Stomach (tissue), 9 donors: ENCODE measurements around the gene GRHL3. TPM values are rescaled to one million over a fixed set of nuclear protein-coding genes. Genes with fewer than 3 reads are reported as not detected.

ENCODE experiments used
- DNase-seq, 2 donors: peaks; one replicate each; pipeline versions ENCODE4 v3.0.0 to v3.0.0-alpha.2; 2013 to 2019
- H3K27ac ChIP-seq, 5 donors: fragments of 200-600 bp in 4 of 5; sonication (generic) in 4 of 5; one replicate each; pipeline ENCODE4 v1.5.1; 2013 to 2019; ENCODE audit warnings: mild to moderate bottlenecking in 1 of 5, moderate library complexity in 1 of 5
- H3K27me3 ChIP-seq, 3 donors: fragments of 200-600 bp; sonication (generic); one replicate each; pipeline ENCODE4 v1.5.1; 2017 to 2019; ENCODE audit warnings: mixed run types in 1 of 3
- H3K36me3 ChIP-seq, 4 donors: fragments of 200-600 bp; sonication (generic); 1 replicate in 3 of 4; 2 replicates in 1 of 4; pipeline ENCODE4 v1.5.1; 2016 to 2019
- H3K4me1 ChIP-seq, 4 donors: fragments of 200-600 bp; sonication (generic); one replicate each; pipeline ENCODE4 v1.5.1; 2016 to 2019
- H3K4me3 ChIP-seq, 4 donors: fragments of 200-600 bp; sonication (generic) in 3 of 4; one replicate each; pipeline ENCODE4 v1.5.1; 2016 to 2019; ENCODE audit warnings: mild to moderate bottlenecking in 1 of 4
- H3K9me3 ChIP-seq, 4 donors: fragments of 200-600 bp; sonication (generic); one replicate each; pipeline ENCODE4 v1.5.1; 2016 to 2019
- EP300 ChIP-seq: sonication (generic); formaldehyde crosslinking; IDR thresholded peaks from one replicate; pipeline ENCODE4 v1.6.1; 2017; ENCODE audit warnings: antibody characterized with exemption
- POLR2A ChIP-seq, 4 donors: fragments of 450-650 bp; IDR thresholded peaks; one replicate each; pipeline ENCODE4 v1.6.1; 2016; ENCODE audit warnings: antibody characterized with exemption in 4 of 4, control low read depth in 2 of 4, mild to moderate bottlenecking in 1 of 4, moderate library complexity in 1 of 4
- POLR2AphosphoS5 ChIP-seq, 3 donors: sonication (generic); formaldehyde crosslinking; IDR thresholded peaks; one replicate each; pipeline ENCODE4 v1.6.1; 2016; ENCODE audit warnings: antibody characterized with exemption in 3 of 3
- WGBS, 5 donors: extraction: QIAGEN DNeasy Blood & Tissue Kit in 3 of 5; methylation state at CpG; one replicate each; pipeline versions ENCODE4 v1.1.5 to v1.1.7; 2013 to 2018; 5-methylcytosine and 5-hydroxymethylcytosine counted together
- intact Hi-C: fragments of 100-400 bp; cut with DNase I; formaldehyde crosslinking; loops from one replicate; pipeline ENCODE4 v1.15.1; 2023; ENCODE audit warnings: low total_unique reads
- polyA plus RNA-seq, 3 donors: library from polyadenylated mRNA; stranded (reverse); fragments of 200-250 nt; gene quantifications; one replicate each; pipeline ENCODE4 v1.2.3, GENCODE V29; 2013
- total RNA-seq, 5 donors: library from RNA; depleted of rRNA; stranded (reverse); fragments of >200 nt; gene quantifications; one replicate each; pipeline versions ENCODE4 v1.1.0 to v1.2.3, GENCODE V29; 2014 to 2016
- TF ChIP-seq, protein P1 (sequence below), 7 experiments: fragments of 450-650 bp in 4 of 7; fragments of 200-600 bp in 3 of 7; sonication (generic) in 3 of 7; IDR thresholded peaks; one replicate each; pipeline ENCODE4 v1.5.1; 2016 to 2019; ENCODE audit warnings: antibody characterized with exemption in 7 of 7, control low read depth in 2 of 7, mild to moderate bottlenecking in 1 of 7
- donor health status: healthy with polysubstance abuse.
- donor health status: Bipolar disorder and iron deficiency.
- donor health status: healthy.

Gene GRHL3
- total and polyA plus RNA-seq, 8 donors: 0.19 to 13.9 (median 0.67) TPM; not detected in 4

DNA sequence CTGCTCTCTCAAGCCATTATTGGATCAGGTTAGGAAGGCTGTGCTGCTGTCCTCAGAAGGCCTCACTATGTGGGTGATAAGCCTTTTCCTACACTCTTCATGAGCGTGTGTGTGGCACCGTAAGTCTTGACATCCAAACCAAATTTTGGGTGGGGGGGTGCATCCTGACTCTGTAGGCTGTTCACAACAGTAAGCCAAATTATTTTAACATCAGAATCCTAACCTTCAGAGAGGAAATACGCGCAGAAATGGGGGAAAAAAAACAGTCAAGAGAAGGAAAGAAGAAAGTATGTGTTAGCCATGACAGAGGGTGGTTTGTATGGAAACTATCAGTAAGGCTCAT lies 73.4 kb downstream of the GRHL3 start:
- Histone ChIP-seq H3K4me1 (peaks cover 0 to 38% (median 21%) of the 10 kb centered on the region in 4 donors), H3K36me3 (peaks cover 0 to under 1% (median 0%) of the 10 kb centered on the region in 4 donors), H3K27me3 (no peaks in the 10 kb centered on the region), H3K27ac (peak overlapping the region in 4 of 5 donors; percentile 67 to 84 (median 84)), H3K4me3 (no peak overlapping the region), H3K9me3 (no peaks in the 10 kb centered on the region)
- 77 to 91% (median 88%) methylated on average over 4 of the region's 4 CpGs for WGBS, 5 donors
- intact Hi-C loops: no loop called here
- TF ChIP-seq, protein P1, sequence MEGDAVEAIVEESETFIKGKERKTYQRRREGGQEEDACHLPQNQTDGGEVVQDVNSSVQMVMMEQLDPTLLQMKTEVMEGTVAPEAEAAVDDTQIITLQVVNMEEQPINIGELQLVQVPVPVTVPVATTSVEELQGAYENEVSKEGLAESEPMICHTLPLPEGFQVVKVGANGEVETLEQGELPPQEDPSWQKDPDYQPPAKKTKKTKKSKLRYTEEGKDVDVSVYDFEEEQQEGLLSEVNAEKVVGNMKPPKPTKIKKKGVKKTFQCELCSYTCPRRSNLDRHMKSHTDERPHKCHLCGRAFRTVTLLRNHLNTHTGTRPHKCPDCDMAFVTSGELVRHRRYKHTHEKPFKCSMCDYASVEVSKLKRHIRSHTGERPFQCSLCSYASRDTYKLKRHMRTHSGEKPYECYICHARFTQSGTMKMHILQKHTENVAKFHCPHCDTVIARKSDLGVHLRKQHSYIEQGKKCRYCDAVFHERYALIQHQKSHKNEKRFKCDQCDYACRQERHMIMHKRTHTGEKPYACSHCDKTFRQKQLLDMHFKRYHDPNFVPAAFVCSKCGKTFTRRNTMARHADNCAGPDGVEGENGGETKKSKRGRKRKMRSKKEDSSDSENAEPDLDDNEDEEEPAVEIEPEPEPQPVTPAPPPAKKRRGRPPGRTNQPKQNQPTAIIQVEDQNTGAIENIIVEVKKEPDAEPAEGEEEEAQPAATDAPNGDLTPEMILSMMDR (IDR thresholded peaks at IDR 0.05): peak in 1 of 7 experiments; percentile 23
- TF ChIP-seq POLR2AphosphoS5 (IDR thresholded peaks at IDR 0.05): no peak
- DNase-seq: no peak

DNA sequence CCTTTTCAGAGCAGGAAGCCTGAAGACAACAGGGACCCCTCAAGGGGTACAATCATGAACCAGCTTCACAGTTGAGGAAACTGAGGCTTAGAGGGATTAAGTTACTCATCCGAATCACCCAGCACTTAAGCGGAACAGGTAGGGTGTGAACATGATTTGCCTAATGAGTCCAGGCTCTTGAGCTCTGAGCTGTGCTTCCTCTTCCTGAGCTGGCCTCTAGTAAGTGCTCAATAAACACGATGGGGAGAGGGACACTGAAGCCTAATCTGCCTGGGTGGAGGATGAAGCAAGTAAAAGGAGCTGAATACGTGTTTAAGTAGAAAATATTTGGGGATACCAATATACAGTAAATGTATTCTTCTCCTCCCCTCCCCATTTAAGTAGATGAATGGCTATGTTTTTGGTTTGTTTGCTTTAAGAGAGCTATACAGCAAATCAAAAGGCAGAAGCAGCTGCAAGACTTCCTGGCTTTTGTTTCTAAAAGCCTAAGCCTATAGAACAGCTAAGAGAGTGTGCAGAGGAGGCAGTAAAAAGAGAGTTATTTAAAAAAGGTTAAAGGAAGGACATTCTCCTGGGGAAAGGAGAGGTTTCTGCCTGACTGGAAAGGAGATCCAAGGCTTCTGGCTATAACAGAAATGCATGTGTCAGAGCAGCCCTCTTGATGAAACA lies 74.0 kb downstream of the GRHL3 start:
- no peaks in the 10 kb centered on the region for H3K36me3 ChIP-seq
- H3K4me3 ChIP-seq: no peak overlapping the region
- peaks cover 0 to 38% (median 21%) of the 10 kb centered on the region in 4 donors for H3K4me1 ChIP-seq
- no peaks in the 10 kb centered on the region for H3K9me3 ChIP-seq
- H3K27ac ChIP-seq: peak overlapping the region in 3 of 5 donors; percentile 83 to 84 (median 84)
- no peaks in the 10 kb centered on the region for H3K27me3 ChIP-seq
- intact Hi-C loops: no loop called here
- no peak for DNase-seq
- TF ChIP-seq EP300 (no peak), POLR2A (IDR thresholded peaks at IDR 0.05) (no peak)
- TF ChIP-seq, protein P1 (IDR thresholded peaks at IDR 0.05): no peak
- 68 to 87% (median 84%) methylated on average over 4 of the region's 4 CpGs for WGBS, 5 donors

DNA sequence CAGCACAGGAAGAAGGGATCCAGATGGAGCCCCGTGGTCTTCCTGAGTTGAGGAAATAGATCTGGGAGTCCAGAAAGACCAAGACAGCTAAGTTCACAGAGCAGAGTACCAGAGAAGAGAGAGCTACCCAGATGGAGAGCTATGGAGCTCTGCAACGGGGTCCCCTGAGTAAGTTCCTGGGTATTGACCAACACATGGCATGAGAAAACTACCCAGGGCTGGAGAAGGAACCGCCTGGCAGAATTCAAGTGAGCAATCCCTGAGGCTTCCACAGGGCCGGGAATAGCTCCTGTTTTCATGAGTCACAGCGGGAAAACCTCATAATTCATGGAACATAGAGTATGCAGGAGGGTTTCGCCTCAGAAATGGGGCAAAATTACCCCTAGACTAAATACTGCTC lies 74.7 kb downstream of the GRHL3 start:
- H3K9me3 ChIP-seq: no peaks in the 10 kb centered on the region
- 73 to 87% (median 80%) methylated on average over 6 of the region's 6 CpGs for WGBS, 5 donors
- no peaks in the 10 kb centered on the region for H3K27me3 ChIP-seq
- TF ChIP-seq, protein P1 (IDR thresholded peaks at IDR 0.05): no peak
- no peak for TF ChIP-seq POLR2AphosphoS5 (IDR thresholded peaks at IDR 0.05)
- TF ChIP-seq EP300: no peak
- TF ChIP-seq POLR2A (IDR thresholded peaks at IDR 0.05): no peak
- H3K36me3 ChIP-seq: no peaks in the 10 kb centered on the region
- intact Hi-C loops: no loop called here
- H3K4me3 ChIP-seq: no peak overlapping the region
- peaks cover 0 to 32% (median 21%) of the 10 kb centered on the region in 4 donors for H3K4me1 ChIP-seq
- H3K27ac ChIP-seq: peak overlapping the region in 3 of 5 donors; percentile 52 to 84 (median 83)
- no peak for DNase-seq

DNA sequence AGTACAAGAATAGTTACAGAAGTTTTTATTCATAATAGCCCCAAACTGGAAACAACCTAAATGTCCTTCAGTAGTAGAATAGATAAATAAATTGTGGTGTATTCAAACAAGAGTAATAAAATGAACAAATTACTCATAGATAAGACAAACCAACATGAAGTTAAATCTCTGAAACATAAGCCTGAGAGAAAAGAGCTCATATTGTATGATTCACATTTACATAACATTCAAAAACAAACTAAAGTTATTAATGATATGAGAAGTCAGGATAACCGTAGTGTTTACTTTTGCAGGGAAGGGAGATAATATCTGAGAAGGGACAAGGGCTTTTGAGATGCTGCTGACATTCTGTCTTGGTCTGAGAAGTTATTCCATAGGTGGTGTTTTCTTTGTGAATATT lies 80.9 kb downstream of the GRHL3 start:
- intact Hi-C loops: no loop called here
- 9 to 46% (median 29%) methylated on average over 1 of the region's 1 CpG for WGBS, 5 donors
- DNase-seq: no peak
- Histone ChIP-seq H3K4me3 (no peak overlapping the region), H3K4me1 (peaks cover 0 to 11% (median 0%) of the 10 kb centered on the region in 4 donors), H3K9me3 (no peaks in the 10 kb centered on the region), H3K36me3 (peaks cover 0 to 16% (median 9%) of the 10 kb centered on the region in 4 donors), H3K27me3 (no peaks in the 10 kb centered on the region), H3K27ac (no peak overlapping the region)
- TF ChIP-seq POLR2A (IDR thresholded peaks at IDR 0.05): no peak
- no peak for TF ChIP-seq EP300
- TF ChIP-seq, protein P1 (IDR thresholded peaks at IDR 0.05): no peak
- TF ChIP-seq POLR2AphosphoS5 (IDR thresholded peaks at IDR 0.05): no peak
